22Rv1 (cell line): ENCODE measurements around the gene NCKAP5.

Source experiments
- CTCF ChIP-seq: fragments of 450-650 bp; IDR thresholded peaks from 2 replicates; pipeline ENCODE4 v1.5.1; 2017; ENCODE audit warnings: mild to moderate bottlenecking
- ZFX ChIP-seq: fragments of 450-650 bp; IDR thresholded peaks from 2 replicates; pipeline ENCODE4 v1.6.1; 2017; ENCODE audit warnings: antibody characterized with exemption, borderline replicate concordance

GRCh38 chr2:132720393-132720792 lies 847.9 kb downstream of the NCKAP5 start:
- no peak for TF ChIP-seq CTCF
- no peak for TF ChIP-seq ZFX
